Heart right ventricle (tissue), 16 donors: Measurements from ENCODE around the gene DNER. TPM values are rescaled to one million over a fixed set of nuclear protein-coding genes. Genes with fewer than 3 reads are reported as not detected.

Experiments used
- ATAC-seq, 8 donors: fragments of 200-7000 bp; cut with Tn5 transposase; one replicate each; pipeline ENCODE4 v1.9.1; 2020; ENCODE audit warnings: mild to moderate bottlenecking in 8 of 8, moderate library complexity in 8 of 8, moderate number of reproducible peaks in 1 of 8
- DNase-seq, 2 donors: peaks; one replicate each; pipeline ENCODE4 v3.0.0-alpha.2; 2020
- H3K27ac ChIP-seq, 10 donors: fragments of 200-600 bp; sonication (generic) in 2 of 10; one replicate each; pipeline versions ENCODE4 v1.5.0 to v1.8.0; 2020 to 2022; ENCODE audit warnings: mild to moderate bottlenecking in 3 of 10
- H3K27me3 ChIP-seq, 7 donors: fragments of 200-600 bp; one replicate each; pipeline ENCODE4 v1.8.0; 2021 to 2022; ENCODE audit warnings: mild to moderate bottlenecking in 2 of 7
- H3K36me3 ChIP-seq, 9 donors: fragments of 200-600 bp; sonication (generic) in 1 of 9; one replicate each; pipeline versions ENCODE4 v1.5.0 to v1.8.0; 2020 to 2022; ENCODE audit warnings: mild to moderate bottlenecking in 2 of 9
- H3K4me1 ChIP-seq, 9 donors: fragments of 200-600 bp; sonication (generic) in 1 of 9; one replicate each; pipeline versions ENCODE4 v1.5.0 to v1.8.0; 2020 to 2022; ENCODE audit warnings: mild to moderate bottlenecking in 4 of 9
- H3K4me3 ChIP-seq, 10 donors: fragments of 200-600 bp; sonication (generic) in 2 of 10; one replicate each; pipeline versions ENCODE4 v1.5.0 to v1.8.0; 2020 to 2022; ENCODE audit warnings: mild to moderate bottlenecking in 7 of 10, moderate library complexity in 2 of 10
- H3K9me3 ChIP-seq, 11 donors: fragments of 200-600 bp in 10 of 11; sonication (generic) in 2 of 11; one replicate each; pipeline versions ENCODE4 v1.5.0 to v1.8.0; 2013 to 2022; ENCODE audit warnings: mild to moderate bottlenecking in 2 of 11, control low read depth in 1 of 11, moderate library complexity in 1 of 11
- CTCF ChIP-seq, 9 donors: fragments of 200-600 bp; sonication (generic) in 2 of 9; IDR thresholded peaks; one replicate each; pipeline versions ENCODE4 v1.5.0 to v1.8.0; 2021 to 2022; ENCODE audit warnings: antibody characterized with exemption in 9 of 9, mild to moderate bottlenecking in 5 of 9, moderate library complexity in 1 of 9
- WGBS, 2 donors: extraction: QIAGEN DNeasy Blood & Tissue Kit; methylation state at CpG; one replicate each; pipeline ENCODE4 v1.1.7; 2013; ENCODE audit warnings: inconsistent platforms in 1 of 2; 5-methylcytosine and 5-hydroxymethylcytosine counted together
- intact Hi-C, 10 donors: fragments of 100-400 bp; cut with DNase I; formaldehyde crosslinking; loops; one replicate each; pipeline versions ENCODE4 v1.11.1 to v1.14.2; 2022
- polyA plus RNA-seq, 2 donors: library from polyadenylated mRNA; stranded (reverse); fragments of 200-250 nt; gene quantifications; one replicate each; pipeline ENCODE4 v1.2.3, GENCODE V29; 2013
- total RNA-seq, 10 donors: library from RNA; stranded (reverse); fragmentation: NEBNext Ultra II Directional in 3 of 10; extraction: Animal tissue kit (Norgen Biotek cat#: 25700) in 3 of 10; gene quantifications; one replicate each; pipeline versions ENCODE4 v1.2.1 to v1.2.4, GENCODE V29; 2021 to 2023
- donor health status: Arrhythmogenic right ventricular cardiomyopathy.
- donor health status: ischemic (EF 13 %, LVEDD 7.1; RV severe dilation, severe dysfunction).
- donor health status: healthy with polysubstance abuse.
- donor health status: DM: no; HTN: yes; CAD: no.
- donor health status: DM: no; HTN: no; CAD: no.
- donor health status: ischemic (EF 25% LVEDD 6.9; RV normal size, moderate dysfunction).
- donor health status: ischemic (EF 25% LVEDD 5.7; RV mildly dilated, moderate dysfunction).
- donor health status: healthy.
- donor health status: DM: yes; HTN: yes; CAD: no.
- donor health status: Ischemic cardiomyopathy.
- donor health status: ischemic (EF 35%, LVEDD 5.7; RV mildly dilated, moderate dysfunction).
- donor health status: nonischemic (EF 11% LVEDD 7.7; RV severe dilation, severe dysfunction).
- donor health status: DM: yes; HTN: yes; CAD: no.
- donor health status: PGD.
- donor health status: ischemic (EF 29% LVEDD 5.4; RV normal size, mild dysfunction).
- donor health status: nonischemic (EF 23%, LVEDD 6.1; RV moderate dilation, normal function).

DNER gene
- total and polyA plus RNA-seq, 12 donors: 0.13 to 1.8 (median 0.69) TPM; not detected in 2

DNA sequence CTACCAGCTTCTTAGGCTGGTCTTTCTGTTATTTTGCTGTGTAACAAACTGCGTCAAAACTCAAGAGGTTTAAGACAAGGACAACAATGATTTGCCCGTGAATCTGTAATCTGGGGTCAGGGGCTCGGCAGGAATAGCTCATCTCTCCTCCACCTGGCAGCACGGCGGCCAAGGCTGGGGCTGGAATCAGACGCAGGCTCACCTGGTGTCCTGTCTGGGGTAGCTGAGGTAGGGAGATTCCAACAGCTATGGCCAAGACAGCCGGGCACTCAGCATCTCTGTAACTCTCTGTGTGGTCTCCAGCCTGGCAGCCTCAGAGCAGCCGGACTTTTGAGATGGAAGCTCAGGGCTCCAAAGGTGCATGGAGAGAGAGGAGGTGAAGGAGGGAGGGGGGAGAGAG, 42.3 kb downstream of the DNER start:
- H3K27me3 ChIP-seq: peaks cover 0 to 26% (median 12%) of the 10 kb centered on the region in 7 donors
- no peak overlapping the region for H3K27ac ChIP-seq
- H3K36me3 ChIP-seq: no peaks in the 10 kb centered on the region
- H3K4me3 ChIP-seq: no peak overlapping the region
- peaks cover 0 to 5% (median 0%) of the 10 kb centered on the region in 11 donors for H3K9me3 ChIP-seq
- ATAC-seq: no peak
- intact Hi-C loops: loop anchor here in 1 of 10 donors (10.0 kb wide), 1 partner anchor 443 kb away; no protein-coding TSS in a partner anchor
- DNase-seq: no peak
- H3K4me1 ChIP-seq: no peaks in the 10 kb centered on the region
- TF ChIP-seq CTCF (IDR thresholded peaks at IDR 0.05): no peak
- WGBS, 2 donors: 66 to 72% methylated on average over 8 of the region's 8 CpGs

DNA sequence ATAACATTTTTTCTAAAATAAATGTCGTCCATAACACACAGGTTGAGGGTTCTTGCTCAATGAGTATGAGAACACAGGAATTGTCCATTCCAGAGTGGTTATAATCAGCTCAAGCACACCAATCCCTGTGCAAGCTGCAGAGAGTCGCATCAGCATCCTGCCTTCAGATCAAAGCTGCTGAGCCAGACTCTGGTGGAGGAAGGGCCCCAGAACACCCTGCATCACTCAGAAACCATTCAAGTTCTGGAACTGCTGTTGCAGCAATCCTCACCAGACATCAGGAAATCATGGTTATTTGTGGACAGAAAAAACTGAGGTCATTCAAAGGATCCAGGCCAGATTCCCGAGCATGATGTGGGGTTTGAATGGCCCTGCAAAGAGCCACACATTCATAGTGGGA, 44.5 kb downstream of the DNER start:
- intact Hi-C loops: loop anchor here in 1 of 10 donors (10.0 kb wide), 1 partner anchor 445 kb away; no protein-coding TSS in a partner anchor
- 60 to 71% methylated on average over 3 of the region's 3 CpGs for WGBS, 2 donors
- H3K4me3 ChIP-seq: no peak overlapping the region

GRCh38 chr2:229666811-229667210, 47.5 kb downstream of the DNER start:
- Histone ChIP-seq H3K4me3 (no peak overlapping the region), H3K36me3 (no peaks in the 10 kb centered on the region), H3K4me1 (no peaks in the 10 kb centered on the region), H3K9me3 (peaks cover 0 to 5% (median 0%) of the 10 kb centered on the region in 11 donors), H3K27ac (no peak overlapping the region), H3K27me3 (peaks cover 0 to 10% (median 1%) of the 10 kb centered on the region in 7 donors)
- 79 to 84% methylated on average over 3 of the region's 3 CpGs for WGBS, 2 donors
- intact Hi-C loops: no loop called here
- ATAC-seq: no peak
- TF ChIP-seq CTCF (IDR thresholded peaks at IDR 0.05): no peak
- DNase-seq: no peak

More for the DNA sequence above, 44.5 kb downstream of the DNER start:
- no peak for TF ChIP-seq CTCF (IDR thresholded peaks at IDR 0.05)
- Histone ChIP-seq H3K27ac (no peak overlapping the region), H3K27me3 (peaks cover 0 to 16% (median 7%) of the 10 kb centered on the region in 7 donors), H3K4me1 (no peaks in the 10 kb centered on the region), H3K36me3 (no peaks in the 10 kb centered on the region), H3K9me3 (peaks cover 0 to 5% (median 0%) of the 10 kb centered on the region in 11 donors)
- DNase-seq (no peak), ATAC-seq (no peak)

DNA sequence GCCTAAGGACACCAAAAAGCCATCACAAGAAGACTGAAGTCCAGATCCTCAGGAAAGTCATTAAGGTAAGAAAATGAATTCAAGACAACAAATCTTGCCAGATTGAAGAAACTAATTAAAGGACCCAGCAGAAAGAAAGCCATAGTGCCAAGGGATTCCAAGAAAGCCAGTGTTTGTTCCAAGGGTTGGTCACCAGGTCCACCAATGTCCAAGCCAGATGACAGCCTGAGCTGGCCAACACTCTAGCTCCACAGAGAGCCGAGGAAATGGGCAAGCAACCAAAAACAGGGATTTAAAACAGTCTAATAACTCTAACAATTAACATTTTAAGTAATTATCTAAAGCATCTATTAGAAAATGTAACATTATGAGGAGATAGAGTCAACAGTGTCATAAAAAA, 49.2 kb downstream of the DNER start:
- Histone ChIP-seq H3K27me3 (no peaks in the 10 kb centered on the region), H3K9me3 (peaks cover 0 to 5% (median 0%) of the 10 kb centered on the region in 11 donors)
- intact Hi-C loops: no loop called here

More for the DNA sequence above, 49.2 kb downstream of the DNER start:
- Histone ChIP-seq H3K4me1 (no peaks in the 10 kb centered on the region), H3K4me3 (no peak overlapping the region), H3K27ac (no peak overlapping the region), H3K36me3 (no peaks in the 10 kb centered on the region)
- DNase-seq (no peak), ATAC-seq (no peak)
- no peak for TF ChIP-seq CTCF (IDR thresholded peaks at IDR 0.05)
- WGBS, 2 donors: 35 to 53% methylated on average over 1 of the region's 1 CpG
